Fibroblast of mammary gland (primary cell): ENCODE data around the gene NFE2L2.
"Not testable (repeated sequence)": the region's sequence is repeated elsewhere in the genome, so short reads cannot be mapped to it uniquely, and the experiment has no call there.

ENCODE experiments used
- DNase-seq: peaks from one replicate; pipeline ENCODE4 v3.0.0-alpha.2; 2010; ENCODE audit warnings: low read depth
- H3K4me3 ChIP-seq: 2 replicates; pipeline ENCODE4 v1.5.1; 2011; ENCODE audit warnings: low read depth, mild to moderate bottlenecking, low read length, moderate library complexity; ENCODE audit not compliant: control insufficient read depth
- CTCF ChIP-seq: conservative IDR thresholded peaks from 2 replicates; pipeline ENCODE4 v1.5.1; 2011; ENCODE audit warnings: low read depth, low read length, inconsistent platforms; ENCODE audit not compliant: control insufficient read depth, insufficient read depth

Gene NFE2L2

GRCh38 chr2:177225965-177226360 lies 38.6 kb downstream of the NFE2L2 start:
- no peak overlapping the region for H3K4me3 ChIP-seq
- no peak for TF ChIP-seq CTCF
- DNase-seq, result no peak

DNA sequence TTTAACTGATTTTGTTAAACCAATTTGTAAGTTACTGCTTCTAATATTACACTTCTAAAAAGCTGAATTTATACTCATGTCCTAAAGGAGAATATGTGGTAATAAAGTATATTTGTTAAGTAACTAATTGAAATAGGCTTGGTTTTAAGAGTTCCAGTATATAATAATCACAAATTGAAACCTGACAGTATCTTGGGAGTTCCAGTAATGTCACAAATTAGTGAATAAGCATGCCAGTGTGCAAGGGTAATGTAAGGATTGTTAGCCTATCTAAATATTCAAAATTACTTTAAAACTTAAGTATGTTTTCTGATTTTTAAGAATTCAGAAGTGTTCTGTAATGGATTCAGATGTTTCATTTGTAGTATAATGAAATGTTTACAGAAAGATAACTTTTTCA lies 41.1 kb downstream of the NFE2L2 start:
- DNase-seq, H3K4me3 ChIP-seq: not testable (repeated sequence)

DNA sequence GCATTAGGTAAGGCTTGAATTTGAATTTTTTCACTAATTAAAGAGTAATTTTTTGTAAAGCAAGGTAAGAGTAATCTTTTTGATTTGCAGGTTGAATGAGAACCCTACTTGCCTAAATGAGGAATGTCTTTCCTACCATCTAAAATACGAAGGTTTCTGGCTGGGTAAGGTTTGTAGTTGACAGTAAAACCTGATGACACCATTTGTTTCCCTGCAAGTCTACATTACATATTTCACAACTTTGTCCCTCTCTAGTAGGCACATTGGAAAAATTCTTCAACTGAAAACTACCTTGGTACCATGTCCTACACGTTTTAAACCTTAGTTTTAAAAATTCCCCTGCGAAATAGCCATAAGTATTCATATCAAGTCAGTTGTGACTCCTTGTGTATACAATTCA lies 42.6 kb downstream of the NFE2L2 start:
- DNase-seq, result no peak
- TF ChIP-seq CTCF, result no peak
- no peak overlapping the region for H3K4me3 ChIP-seq

DNA sequence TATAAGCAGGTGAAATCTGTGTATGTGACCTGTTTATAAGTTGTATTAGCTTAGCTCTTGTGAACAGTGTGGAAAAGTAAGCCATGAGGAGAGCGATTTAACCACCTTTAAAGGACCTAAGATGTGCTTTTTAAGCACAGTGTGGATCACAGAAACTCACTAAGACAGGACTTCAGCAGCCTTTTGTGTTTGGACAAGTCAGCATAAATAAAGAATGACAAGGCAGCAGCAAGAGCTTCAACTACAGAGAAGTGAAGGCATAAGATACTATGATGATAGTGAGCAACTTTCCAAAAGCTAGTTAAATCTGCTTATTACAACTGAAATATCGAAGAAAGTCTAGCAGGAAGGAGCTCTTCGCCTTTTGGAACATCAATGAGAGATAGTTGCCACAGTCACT lies 43.0 kb downstream of the NFE2L2 start:
- H3K4me3 ChIP-seq, result no peak overlapping the region
- DNase-seq, result no peak

GRCh38 chr2:177219787-177220186 lies 44.7 kb downstream of the NFE2L2 start:
- not testable (repeated sequence) for H3K4me3 ChIP-seq, DNase-seq

More for the DNA sequence above, 43.0 kb downstream of the NFE2L2 start:
- no peak for TF ChIP-seq CTCF

DNA sequence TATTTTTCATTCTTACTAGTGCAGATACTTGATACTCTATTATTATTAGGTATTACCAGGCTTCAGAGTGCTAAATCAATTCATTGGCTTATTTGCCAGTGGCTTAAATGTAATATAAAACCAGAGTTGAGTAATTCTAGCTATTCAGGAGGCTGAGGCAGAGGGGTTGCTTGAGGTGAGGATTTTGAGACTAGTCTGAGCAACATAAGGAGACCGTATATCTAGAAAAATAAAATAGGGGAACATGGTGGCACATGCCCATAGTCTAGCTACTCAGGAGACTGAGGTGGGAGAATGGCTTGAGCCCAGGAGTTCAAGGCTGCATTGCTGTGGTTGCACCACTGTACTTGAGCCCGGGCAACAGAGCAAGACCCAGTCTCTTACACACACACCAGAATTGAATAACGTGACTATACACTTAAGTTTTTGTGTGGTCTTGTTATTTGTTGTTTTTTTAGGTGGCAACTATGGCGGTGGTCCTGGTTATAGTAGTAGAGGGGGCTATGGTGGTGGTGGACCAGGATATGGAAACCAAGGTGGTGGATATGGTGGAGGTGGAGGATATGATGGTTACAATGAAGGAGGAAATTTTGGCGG lies 47.2 kb downstream of the NFE2L2 start:
- no peak overlapping the region for H3K4me3 ChIP-seq
- no peak for TF ChIP-seq CTCF
- DNase-seq, result no peak

GRCh38 chr2:177212891-177213856 lies 51.4 kb downstream of the NFE2L2 start:
- H3K4me3 ChIP-seq, result peak overlapping the region; percentile 79
- peak; percentile 85 for DNase-seq
- no peak for TF ChIP-seq CTCF
